WTC11 (cell line): Measurements from ENCODE around the gene SPRYD3. TPM values are rescaled to one million over a fixed set of nuclear protein-coding genes. Genes with fewer than 3 reads are reported as not detected.

Experiments
- ATAC-seq: fragments of 200-7000 bp; cut with Tn5 transposase; 2 replicates; pipeline ENCODE4 v1.10.0; 2021; ENCODE audit warnings: mild to moderate bottlenecking, moderate library complexity
- CTCF ChIA-PET: fragments of 300-600 bp; sonication (Branson Sonifier 250); formaldehyde crosslinking; loops from one replicate; lab custom pipeline; 2021; ENCODE audit warnings: antibody characterized with exemption; lab: Charles Lee
- POLR2A ChIA-PET: fragments of 350-600 bp; sonication (Branson Sonifier 250); formaldehyde crosslinking; loops from one replicate; lab custom pipeline; 2021; ENCODE audit warnings: antibody characterized with exemption; lab: Charles Lee
- DNase-seq: peaks from one replicate; pipeline ENCODE4 v3.0.0; 2021; ENCODE audit warnings: low spot score
- H3K27ac Mint-ChIP-seq: 2 replicates; pipeline ENCODE4 v1.8.0; 2021; ENCODE audit warnings: mixed read lengths
- H3K27me3 Mint-ChIP-seq: 2 replicates; pipeline ENCODE4 v1.8.0; 2021; ENCODE audit warnings: low read depth, mild to moderate bottlenecking, moderate library complexity, mixed read lengths
- H3K36me3 Mint-ChIP-seq: 2 replicates; pipeline ENCODE4 v1.8.0; 2021; ENCODE audit warnings: mixed read lengths
- H3K4me1 Mint-ChIP-seq: 2 replicates; pipeline ENCODE4 v1.8.0; 2022; ENCODE audit warnings: mixed read lengths
- H3K4me3 Mint-ChIP-seq: 2 replicates; pipeline ENCODE4 v1.8.0; 2021; ENCODE audit warnings: mild to moderate bottlenecking, moderate library complexity, mixed read lengths
- H3K9me3 Mint-ChIP-seq: 2 replicates; pipeline ENCODE4 v1.8.0; 2021; ENCODE audit warnings: mixed read lengths
- CREM ChIP-seq: sonication (generic); formaldehyde crosslinking; IDR thresholded peaks from 2 replicates; pipeline ENCODE4 v1.8.1; 2022; ENCODE audit warnings: mild to moderate bottlenecking, missing genetic modification reagents, moderate library complexity
- E2F1 ChIP-seq: sonication (generic); formaldehyde crosslinking; IDR thresholded peaks from 2 replicates; pipeline ENCODE4 v1.8.0; 2022; ENCODE audit warnings: mild to moderate bottlenecking, missing genetic modification reagents
- E2F4 ChIP-seq: sonication (generic); formaldehyde crosslinking; IDR thresholded peaks from 2 replicates; pipeline ENCODE4 v1.8.1; 2022; ENCODE audit warnings: low read depth, mild to moderate bottlenecking, moderate library complexity, missing genetic modification reagents, borderline replicate concordance
- EMX1 ChIP-seq: fragments of 250-450 bp; sonication (Bioruptor Pico); IDR thresholded peaks from 2 replicates; pipeline ENCODE4 v1.8.0; 2021; ENCODE audit warnings: mild to moderate bottlenecking
- ETV6 ChIP-seq: sonication (generic); formaldehyde crosslinking; IDR thresholded peaks from 2 replicates; pipeline ENCODE4 v1.8.1; 2022; ENCODE audit warnings: mild to moderate bottlenecking, missing genetic modification reagents
- GABPB1 ChIP-seq: sonication (generic); formaldehyde crosslinking; IDR thresholded peaks from 2 replicates; pipeline ENCODE4 v1.8.1; 2023; ENCODE audit warnings: mild to moderate bottlenecking, missing genetic modification reagents
- JAZF1 ChIP-seq: fragments of 250-450 bp; sonication (Bioruptor Pico); IDR thresholded peaks from 2 replicates; pipeline ENCODE4 v1.9.0; 2021; ENCODE audit warnings: moderate library complexity, mild to moderate bottlenecking, inconsistent platforms
- MAX ChIP-seq: sonication (generic); formaldehyde crosslinking; IDR thresholded peaks from 2 replicates; pipeline ENCODE4 v1.8.0; 2022; ENCODE audit warnings: mild to moderate bottlenecking, missing genetic modification reagents
- TP53 ChIP-seq: sonication (generic); formaldehyde crosslinking; IDR thresholded peaks from 2 replicates; pipeline ENCODE4 v1.8.1; 2023; ENCODE audit warnings: mild to moderate bottlenecking, missing genetic modification reagents
- ZNF263 ChIP-seq: sonication (generic); formaldehyde crosslinking; IDR thresholded peaks from 2 replicates; pipeline ENCODE4 v1.8.1; 2022; ENCODE audit warnings: low read depth, mild to moderate bottlenecking, moderate library complexity, missing genetic modification reagents
- ZNF425 ChIP-seq: fragments of 250-450 bp; sonication (Bioruptor Pico); conservative IDR thresholded peaks from 2 replicates; pipeline ENCODE4 v1.9.0; 2021; ENCODE audit warnings: mild to moderate bottlenecking
- ZNF532 ChIP-seq: fragments of 250-450 bp; sonication (Bioruptor Pico); IDR thresholded peaks from 2 replicates; pipeline ENCODE4 v1.9.0; 2021; ENCODE audit warnings: mild to moderate bottlenecking, borderline replicate concordance
- ZNF671 ChIP-seq: fragments of 250-450 bp; sonication (Bioruptor Pico); IDR thresholded peaks from 2 replicates; pipeline ENCODE4 v1.8.0; 2021; ENCODE audit warnings: mild to moderate bottlenecking
- total RNA-seq: library from RNA; stranded (reverse); gene quantifications from 3 replicates; pipeline ENCODE4 v1.2.3, GENCODE V29; 2021
- TF ChIP-seq, protein P1 (sequence below): sonication (generic); formaldehyde crosslinking; IDR thresholded peaks from 2 replicates; pipeline ENCODE4 v1.8.1; 2023; ENCODE audit warnings: mild to moderate bottlenecking, missing genetic modification reagents, borderline replicate concordance
- TF ChIP-seq, protein P2 (sequence below): fragments of 250-450 bp; sonication (Bioruptor Pico); IDR thresholded peaks from 2 replicates; pipeline ENCODE4 v1.8.0; 2021; ENCODE audit warnings: mild to moderate bottlenecking

SPRYD3 gene
- total RNA-seq, 1 experiment from 2014 or later, result 11.9 TPM

DNA sequence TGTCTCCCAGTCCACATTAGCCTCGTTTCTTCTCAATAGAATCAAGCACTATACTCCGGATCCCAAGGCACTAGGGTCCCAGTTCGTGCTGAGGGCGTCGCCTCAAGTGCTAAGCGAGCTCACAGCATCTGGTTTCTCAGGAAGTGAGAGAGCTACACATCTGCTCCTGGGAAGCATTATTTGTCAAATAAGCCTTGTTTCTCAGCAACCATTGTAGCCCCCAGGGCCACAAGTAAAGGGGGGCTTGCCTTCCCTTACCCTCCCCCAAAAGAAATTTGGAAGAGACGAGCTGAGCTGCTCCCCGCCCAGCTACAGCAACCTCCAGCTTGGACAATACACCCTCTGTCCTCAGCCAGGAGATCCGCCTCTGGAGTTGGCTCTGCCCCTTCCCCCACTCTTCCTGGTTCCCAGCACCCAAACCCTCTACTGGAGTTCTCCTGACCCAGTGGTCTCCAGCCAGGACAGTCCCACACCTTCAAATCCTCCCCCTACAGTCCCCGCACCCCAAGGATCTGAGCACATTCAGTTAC lies 35.1 kb downstream of the SPRYD3 start:
- Mint-ChIP-seq H3K36me3 (peaks cover 21% of the 10 kb centered on the region), H3K27ac (no peak overlapping the region), H3K9me3 (no peaks in the 10 kb centered on the region), H3K27me3 (peaks cover 40% of the 10 kb centered on the region), H3K4me3 (0 out of 2 replicates have a peak overlapping the region, but pooled peaks have one; percentile 19), H3K4me1 (peaks cover 69% of the 10 kb centered on the region)
- DNase-seq, result no peak
- no peak for TF ChIP-seq JAZF1 (CRISPR knock-in tag)
- 0 out of 2 replicates have a peak, but pooled peaks have one; percentile 23 for TF ChIP-seq GABPB1 (CRISPR knock-in tag)
- 0 out of 2 replicates have a peak, but pooled peaks have one; percentile 23 for TF ChIP-seq EMX1 (CRISPR knock-in tag)
- no peak for TF ChIP-seq ZNF425 (CRISPR knock-in tag)
- no peak for TF ChIP-seq ZNF263
- 0 out of 2 replicates have a peak, but pooled peaks have one; percentile 0 for ATAC-seq
- POLR2A ChIA-PET, result interaction anchor here (1.2 kb wide), 1 partner anchor 38 kb away, joined by 6 read pairs; the partner anchor contains the start of gene EIF4B
- CTCF ChIA-PET, result interaction anchor here (0.9 to 8.7 kb wide), 9 partner anchors 10 to 277 kb away, joined by 3 to 97 read pairs (median 4); partner anchors contain the start of genes AAAS and IGFBP6

GRCh38 chr12:53042607-53043454 lies 36.4 kb downstream of the SPRYD3 start:
- peak; percentile 2 for ATAC-seq
- peaks cover 62% of the 10 kb centered on the region for H3K4me1 Mint-ChIP-seq
- peaks cover 40% of the 10 kb centered on the region for H3K27me3 Mint-ChIP-seq
- peaks cover 34% of the 10 kb centered on the region for H3K36me3 Mint-ChIP-seq
- no peak for DNase-seq
- H3K27ac Mint-ChIP-seq, result peak overlapping the region; percentile 37
- ChIA-PET CTCF (interaction anchor here (3.4 to 3.8 kb wide), 2 partner anchors 11 to 19 kb away, joined by 12 to 44 read pairs; no protein-coding TSS in a partner anchor), POLR2A (no interaction called here)
- no peak overlapping the region for H3K4me3 Mint-ChIP-seq
- H3K9me3 Mint-ChIP-seq, result no peaks in the 10 kb centered on the region
- TF ChIP-seq, protein P1, sequence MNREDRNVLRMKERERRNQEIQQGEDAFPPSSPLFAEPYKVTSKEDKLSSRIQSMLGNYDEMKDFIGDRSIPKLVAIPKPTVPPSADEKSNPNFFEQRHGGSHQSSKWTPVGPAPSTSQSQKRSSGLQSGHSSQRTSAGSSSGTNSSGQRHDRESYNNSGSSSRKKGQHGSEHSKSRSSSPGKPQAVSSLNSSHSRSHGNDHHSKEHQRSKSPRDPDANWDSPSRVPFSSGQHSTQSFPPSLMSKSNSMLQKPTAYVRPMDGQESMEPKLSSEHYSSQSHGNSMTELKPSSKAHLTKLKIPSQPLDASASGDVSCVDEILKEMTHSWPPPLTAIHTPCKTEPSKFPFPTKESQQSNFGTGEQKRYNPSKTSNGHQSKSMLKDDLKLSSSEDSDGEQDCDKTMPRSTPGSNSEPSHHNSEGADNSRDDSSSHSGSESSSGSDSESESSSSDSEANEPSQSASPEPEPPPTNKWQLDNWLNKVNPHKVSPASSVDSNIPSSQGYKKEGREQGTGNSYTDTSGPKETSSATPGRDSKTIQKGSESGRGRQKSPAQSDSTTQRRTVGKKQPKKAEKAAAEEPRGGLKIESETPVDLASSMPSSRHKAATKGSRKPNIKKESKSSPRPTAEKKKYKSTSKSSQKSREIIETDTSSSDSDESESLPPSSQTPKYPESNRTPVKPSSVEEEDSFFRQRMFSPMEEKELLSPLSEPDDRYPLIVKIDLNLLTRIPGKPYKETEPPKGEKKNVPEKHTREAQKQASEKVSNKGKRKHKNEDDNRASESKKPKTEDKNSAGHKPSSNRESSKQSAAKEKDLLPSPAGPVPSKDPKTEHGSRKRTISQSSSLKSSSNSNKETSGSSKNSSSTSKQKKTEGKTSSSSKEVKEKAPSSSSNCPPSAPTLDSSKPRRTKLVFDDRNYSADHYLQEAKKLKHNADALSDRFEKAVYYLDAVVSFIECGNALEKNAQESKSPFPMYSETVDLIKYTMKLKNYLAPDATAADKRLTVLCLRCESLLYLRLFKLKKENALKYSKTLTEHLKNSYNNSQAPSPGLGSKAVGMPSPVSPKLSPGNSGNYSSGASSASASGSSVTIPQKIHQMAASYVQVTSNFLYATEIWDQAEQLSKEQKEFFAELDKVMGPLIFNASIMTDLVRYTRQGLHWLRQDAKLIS (CRISPR knock-in tag), result 0 out of 2 replicates have a peak, but pooled peaks have one; percentile 9
- TF ChIP-seq ZNF532 (CRISPR knock-in tag) (peak; percentile 49; the same call in 1 of the 2 replicates), E2F4 (CRISPR knock-in tag) (no peak), CREM (0 out of 2 replicates have a peak, but pooled peaks have one; percentile 32), ZNF671 (peak; percentile 55), EMX1 (CRISPR knock-in tag) (peak; percentile 47), MAX (CRISPR knock-in tag) (no peak), ETV6 (0 out of 2 replicates have a peak, but pooled peaks have one; percentile 46), TP53 (no peak), E2F1 (CRISPR knock-in tag) (no peak)
- TF ChIP-seq, protein P2, sequence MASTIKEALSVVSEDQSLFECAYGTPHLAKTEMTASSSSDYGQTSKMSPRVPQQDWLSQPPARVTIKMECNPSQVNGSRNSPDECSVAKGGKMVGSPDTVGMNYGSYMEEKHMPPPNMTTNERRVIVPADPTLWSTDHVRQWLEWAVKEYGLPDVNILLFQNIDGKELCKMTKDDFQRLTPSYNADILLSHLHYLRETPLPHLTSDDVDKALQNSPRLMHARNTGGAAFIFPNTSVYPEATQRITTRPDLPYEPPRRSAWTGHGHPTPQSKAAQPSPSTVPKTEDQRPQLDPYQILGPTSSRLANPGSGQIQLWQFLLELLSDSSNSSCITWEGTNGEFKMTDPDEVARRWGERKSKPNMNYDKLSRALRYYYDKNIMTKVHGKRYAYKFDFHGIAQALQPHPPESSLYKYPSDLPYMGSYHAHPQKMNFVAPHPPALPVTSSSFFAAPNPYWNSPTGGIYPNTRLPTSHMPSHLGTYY (CRISPR knock-in tag), result peak; percentile 29; the same call in 1 of the 2 replicates
